A549 (cell line): ENCODE results near the gene MIS18A. TPM values are rescaled to one million over a fixed set of nuclear protein-coding genes. Genes with fewer than 3 reads are reported as not detected.

Source experiments
- ATAC-seq, 2 experiments: fragments of 200-7000 bp in 1 of 2; fragments of >200 bp in 1 of 2; cut with Nextera tagmentation in 1 of 2; cut with Tn5 transposase in 1 of 2; 3 replicates each; pipeline versions ENCODE4 v1.8.0 to v1.9.1; 2018 to 2020; ENCODE audit warnings: mild to moderate bottlenecking in 1 of 2, moderate library complexity in 1 of 2
- CTCF ChIA-PET: fragments of 300-600 bp; sonication (Branson Sonifier 250); formaldehyde crosslinking; extraction: SDS; loops from one replicate; lab custom pipeline; 2021; ENCODE audit warnings: antibody characterized with exemption, inconsistent platforms; lab: Yijun Ruan, JAX
- POLR2A ChIA-PET: fragments of 350-600 bp; formaldehyde crosslinking; extraction: SDS; loops from one replicate; lab custom pipeline; 2021; ENCODE audit warnings: antibody characterized with exemption, inconsistent platforms; lab: Yijun Ruan, JAX
- DNase-seq, 2 experiments: peaks; one replicate each; pipeline versions ENCODE4 v3.0.0 to v3.0.0-alpha.2; 2011 to 2016; ENCODE audit warnings: low read depth in 1 of 2, low spot score in 1 of 2
- FAIRE-seq: peaks from 2 replicates; lab custom pipeline; 2011; peaks lifted over from hg19 to GRCh38; lab: Jason Lieb, UNC
- H3K27ac ChIP-seq, 2 experiments: fragments of >200 bp; sonication (Bioruptor Twin); formaldehyde crosslinking; 3 replicates each; pipeline ENCODE4 v1.5.1; 2016 to 2017
- H3K4me1 ChIP-seq: fragments of >200 bp; sonication (Bioruptor Twin); formaldehyde crosslinking; 3 replicates; pipeline ENCODE4 v1.6.1; 2016
- H3K4me2 ChIP-seq: fragments of >200 bp; sonication (Bioruptor Twin); formaldehyde crosslinking; 3 replicates; pipeline ENCODE4 v1.6.1; 2016
- H3K4me3 ChIP-seq: fragments of >200 bp; sonication (Bioruptor Twin); formaldehyde crosslinking; 3 replicates; pipeline ENCODE4 v1.5.1; 2016
- H3K9me3 ChIP-seq: fragments of >200 bp; sonication (Bioruptor Twin); formaldehyde crosslinking; 3 replicates; pipeline ENCODE4 v1.6.1; 2016
- BCL3 ChIP-seq: fragments of >200 bp; sonication (Bioruptor Twin); formaldehyde crosslinking; IDR thresholded peaks from 3 replicates; pipeline ENCODE4 v1.6.1; 2016
- EHF ChIP-seq: fragments of 250-450 bp; sonication (Bioruptor Pico); IDR thresholded peaks from 2 replicates; pipeline ENCODE4 v1.5.0; 2020; ENCODE audit warnings: mild to moderate bottlenecking
- ELK1 ChIP-seq: fragments of 150-350 bp; IDR thresholded peaks from 2 replicates; pipeline ENCODE4 v1.6.1; 2014; ENCODE audit warnings: low read depth, mild to moderate bottlenecking, low read length
- ESRRA ChIP-seq: fragments of 150-350 bp; IDR thresholded peaks from 2 replicates; pipeline ENCODE4 v1.6.1; 2014; ENCODE audit warnings: mild to moderate bottlenecking, low read length, borderline replicate concordance
- FOSB ChIP-seq: fragments of 250-450 bp; sonication (Bioruptor Pico); IDR thresholded peaks from 2 replicates; pipeline ENCODE4 v1.5.0; 2020; ENCODE audit warnings: mild to moderate bottlenecking, moderate library complexity
- FOXS1 ChIP-seq: fragments of 250-450 bp; sonication (Bioruptor Pico); IDR thresholded peaks from 2 replicates; pipeline ENCODE4 v1.5.0; 2020; ENCODE audit warnings: mild to moderate bottlenecking, moderate library complexity
- GATA3 ChIP-seq: IDR thresholded peaks from 2 replicates; pipeline ENCODE4 v1.6.1; 2012; ENCODE audit warnings: borderline replicate concordance
- HMGXB4 ChIP-seq: fragments of 250-450 bp; sonication (Bioruptor Pico); IDR thresholded peaks from 2 replicates; pipeline ENCODE4 v1.5.0; 2021; ENCODE audit warnings: mild to moderate bottlenecking, moderate library complexity, borderline replicate concordance
- JUNB ChIP-seq: fragments of >200 bp; sonication (Bioruptor Twin); formaldehyde crosslinking; IDR thresholded peaks from 2 replicates; pipeline ENCODE4 v1.6.1; 2016
- MAFK ChIP-seq: fragments of 450-650 bp; IDR thresholded peaks from 2 replicates; pipeline ENCODE4 v1.6.1; 2014; ENCODE audit not compliant: partially characterized antibody
- MAZ ChIP-seq: fragments of 150-350 bp; IDR thresholded peaks from 2 replicates; pipeline ENCODE4 v1.6.1; 2014; ENCODE audit warnings: antibody characterized with exemption, low read depth, low read length, borderline replicate concordance
- NFE2L2 ChIP-seq: fragments of 150-350 bp; conservative IDR thresholded peaks from 2 replicates; pipeline ENCODE4 v1.6.1; 2014; ENCODE audit warnings: low read length
- NPAS2 ChIP-seq: fragments of 250-450 bp; sonication (Bioruptor Pico); IDR thresholded peaks from 2 replicates; pipeline ENCODE4 v1.8.0; 2022; ENCODE audit warnings: mild to moderate bottlenecking, moderate library complexity, borderline replicate concordance
- NR3C1 ChIP-seq: fragments of >200 bp; sonication (Bioruptor Twin); formaldehyde crosslinking; IDR thresholded peaks from 3 replicates; pipeline ENCODE4 v1.6.1; 2017
- POLR2AphosphoS2 ChIP-seq: conservative IDR thresholded peaks from 2 replicates; pipeline ENCODE4 v1.6.1; 2012; ENCODE audit warnings: low read length, improper control_type of control experiment, inconsistent platforms
- RCOR1 ChIP-seq: fragments of 150-350 bp; IDR thresholded peaks from 2 replicates; pipeline ENCODE4 v1.6.1; 2014; ENCODE audit warnings: antibody characterized with exemption, low read length, low read depth
- REST ChIP-seq: fragments of 200-600 bp; sonication (generic); IDR thresholded peaks from 2 replicates; pipeline ENCODE4 v1.6.1; 2016; ENCODE audit warnings: antibody characterized with exemption, mild to moderate bottlenecking, moderate library complexity
- RFX5 ChIP-seq: fragments of 450-650 bp; IDR thresholded peaks from 2 replicates; pipeline ENCODE4 v1.7.1; 2014; ENCODE audit warnings: antibody characterized with exemption, mild to moderate bottlenecking, moderate library complexity
- RNF2 ChIP-seq: fragments of 200-600 bp; sonication (generic); IDR thresholded peaks from 2 replicates; pipeline ENCODE4 v1.6.1; 2016; ENCODE audit warnings: low read depth, mild to moderate bottlenecking, antibody characterized with exemption, moderate library complexity, borderline replicate concordance
- TP53 ChIP-seq: fragments of 250-450 bp; sonication (Bioruptor Pico); IDR thresholded peaks from 2 replicates; pipeline ENCODE4 v1.5.0; 2021; ENCODE audit warnings: mild to moderate bottlenecking, moderate library complexity
- USF2 ChIP-seq: fragments of 450-650 bp; IDR thresholded peaks from 2 replicates; pipeline ENCODE4 v1.6.1; 2014; ENCODE audit warnings: antibody characterized with exemption
- ZNF302 ChIP-seq: fragments of 250-450 bp; sonication (Bioruptor Pico); IDR thresholded peaks from 2 replicates; pipeline ENCODE4 v1.9.0; 2021; ENCODE audit warnings: inconsistent platforms, mild to moderate bottlenecking, moderate library complexity
- ZSCAN20 ChIP-seq: fragments of 250-450 bp; sonication (Bioruptor Pico); IDR thresholded peaks from 2 replicates; pipeline ENCODE4 v1.8.0; 2022; ENCODE audit warnings: mild to moderate bottlenecking, moderate library complexity
- WGBS: methylation state at CpG from one replicate; pipeline ENCODE4 v1.1.6; 2017; ENCODE audit errors: missing lambda C conversion rate; 5-methylcytosine and 5-hydroxymethylcytosine counted together
- polyA plus RNA-seq, 4 experiments: library from polyadenylated mRNA; depleted of rRNA in 3 of 4; stranded (reverse); fragments of >200 nt; fragmentation: RNase III in 1 of 4; extraction: RNeasy Plus Mini Kit Qiagen cat#74134 plus additional on column Dnase treatment in 1 of 4; gene quantifications; 2 replicates in 3 of 4; 3 replicates in 1 of 4; pipeline ENCODE4 v1.2.3, GENCODE V29; 2011 to 2017

MIS18A gene
- polyA plus RNA-seq, 2 of the 4 experiments (the other 2 are of a cell fraction) = 18.4 to 18.8 TPM

GRCh38 chr21:32314806-32315205 is 36.0 kb upstream of the MIS18A start:
- TF ChIP-seq MAFK (no peak), TP53 (no peak), RFX5 (no peak), POLR2AphosphoS2 (no peak)
- Histone ChIP-seq H3K4me3 (no peak overlapping the region), H3K4me1 (no peaks in the 10 kb centered on the region), H3K27ac (no peak overlapping the region), H3K9me3 (no peaks in the 10 kb centered on the region), H3K4me2 (no peak overlapping the region)
- ATAC-seq = no peak
- ChIA-PET POLR2A (no interaction called here), CTCF (no interaction called here)
- WGBS = 99% methylated on average over 6 of the region's 16 CpGs
- DNase-seq = no peak
- FAIRE-seq = no peak

- ChIA-PET CTCF (interaction anchor here (0.8 to 1.4 kb wide), 2 partner anchors 287 to 288 kb away, joined by 3 to 7 read pairs; no protein-coding TSS in a partner anchor), POLR2A (no interaction called here)
- 93% methylated on average over 6 of the region's 6 CpGs for WGBS
- Histone ChIP-seq H3K4me2 (no peak overlapping the region), H3K4me3 (no peak overlapping the region), H3K4me1 (no peaks in the 10 kb centered on the region), H3K9me3 (no peaks in the 10 kb centered on the region), H3K27ac (no peak overlapping the region)
- no peak for FAIRE-seq
- no peak for DNase-seq
- TF ChIP-seq RNF2 (no peak), NR3C1 (no peak), ZNF302 (CRISPR knock-in tag) (no peak), USF2 (no peak), EHF (no peak), GATA3 (no peak), REST (no peak), RFX5 (no peak), TP53 (no peak), HMGXB4 (no peak)
- ATAC-seq = no peak
Measured at GRCh38 chr21:32312976-32313375, 34.1 kb upstream of the MIS18A start.

GRCh38 chr21:32312326-32312725 is 33.5 kb upstream of the MIS18A start:
- H3K4me3 ChIP-seq = no peak overlapping the region
- FAIRE-seq (no peak), ATAC-seq (no peak), DNase-seq (no peak)
- no peak overlapping the region for H3K27ac ChIP-seq
- POLR2A ChIA-PET = no interaction called here
- no peaks in the 10 kb centered on the region for H3K4me1 ChIP-seq
- H3K4me2 ChIP-seq = no peak overlapping the region
- CTCF ChIA-PET = interaction anchor here (0.8 kb wide), 1 partner anchor 288 kb away, joined by 3 read pairs; no protein-coding TSS in a partner anchor
- H3K9me3 ChIP-seq = no peaks in the 10 kb centered on the region
- WGBS = 95% methylated on average over 5 of the region's 5 CpGs
- TF ChIP-seq USF2 (no peak), JUNB (no peak), NFE2L2 (no peak), POLR2AphosphoS2 (no peak), RCOR1 (no peak), FOXS1 (CRISPR knock-in tag) (no peak), HMGXB4 (no peak), MAZ (no peak), ESRRA (no peak), BCL3 (no peak), ZSCAN20 (CRISPR knock-in tag) (no peak), NPAS2 (no peak), FOSB (no peak), ELK1 (no peak)
